Activated CD4-positive, CD25-positive, alpha-beta regulatory T cell treated with anti-CD3 and anti-CD28 coated beads, Interleukin-2, amount 50 U/mL, for 16 hours (primary cell): ENCODE measurements around the gene SLC26A11.
A peak's percentile ranks its signal among the peaks of the same experiment; 100 is the strongest.

Experiments
- DNase-seq: peaks from one replicate; pipeline ENCODE4 v3.0.0-alpha.2; 2020; ENCODE audit warnings: low read depth, low spot score

Gene SLC26A11

DNA sequence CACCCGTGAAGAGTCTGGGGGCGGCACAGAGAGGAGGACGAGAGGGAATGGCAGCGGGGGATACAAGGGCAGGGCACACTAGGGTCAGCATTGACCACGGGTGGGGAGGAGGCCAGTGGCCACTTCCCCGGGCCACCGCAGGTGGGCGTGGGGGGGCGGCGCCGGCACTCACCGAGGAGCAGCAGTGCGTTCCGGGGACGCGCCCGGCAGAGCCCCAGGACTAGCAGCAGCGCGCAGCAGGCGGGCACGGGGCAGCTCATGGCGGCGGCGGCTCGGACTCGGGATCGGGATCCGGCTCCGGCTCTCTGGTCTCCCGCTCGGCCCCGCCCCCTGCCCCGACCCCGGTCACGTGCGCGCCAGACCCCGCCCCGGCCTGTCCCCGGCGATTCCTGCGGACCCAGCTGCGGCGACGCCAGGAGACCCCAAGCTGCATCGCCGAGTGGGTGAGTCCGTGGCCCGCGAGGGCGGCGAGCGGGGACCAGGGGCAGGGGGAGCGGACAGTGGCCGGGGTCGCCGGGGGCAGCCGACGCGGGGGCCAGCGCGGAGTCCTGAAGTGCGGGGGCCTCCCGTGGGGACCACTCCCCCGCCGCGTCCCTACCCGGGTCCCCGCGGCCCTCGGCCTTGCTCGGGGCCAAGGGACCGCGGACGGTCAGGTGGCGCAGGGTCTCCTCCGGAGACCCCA is at the start of gene SLC26A11, which contains the start of gene SGSH:
Gene SLC26A11, plus strand, starts transcription at position 374 of the 682 bp plus-strand sequence. CDS start 1,134 bp downstream, outside the sequence.
Gene SGSH, minus strand, starts transcription at position 280 of the 682 bp plus-strand sequence. Its CDS starts 20 bp downstream, at position 260.
- peak; percentile 18 for DNase-seq

DNA sequence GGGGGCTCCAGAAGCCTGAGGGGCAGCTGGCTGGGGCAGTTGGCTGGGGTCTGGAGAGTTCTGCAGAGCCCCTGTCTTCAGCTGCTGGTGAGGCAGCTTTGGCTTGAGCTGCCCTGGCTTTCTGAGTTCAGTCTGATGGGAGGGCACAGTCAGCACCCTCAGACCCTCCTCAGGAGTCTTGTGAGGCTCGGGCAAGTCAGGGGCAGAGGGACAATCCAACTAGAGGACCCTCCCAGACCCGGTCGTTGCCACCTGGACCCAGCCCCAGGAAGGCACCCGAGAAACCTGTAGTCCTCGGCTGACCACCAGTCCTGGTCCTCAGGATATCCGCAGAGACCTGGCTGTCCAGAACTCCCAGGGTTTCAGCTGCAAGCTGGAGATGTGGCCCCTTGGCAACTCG is 48.5 kb upstream of the SLC26A11 start:
- DNase-seq = no peak

- no peak for DNase-seq
Measured at GRCh38 chr17:80173126-80173525, 47.1 kb upstream of the SLC26A11 start.

DNA sequence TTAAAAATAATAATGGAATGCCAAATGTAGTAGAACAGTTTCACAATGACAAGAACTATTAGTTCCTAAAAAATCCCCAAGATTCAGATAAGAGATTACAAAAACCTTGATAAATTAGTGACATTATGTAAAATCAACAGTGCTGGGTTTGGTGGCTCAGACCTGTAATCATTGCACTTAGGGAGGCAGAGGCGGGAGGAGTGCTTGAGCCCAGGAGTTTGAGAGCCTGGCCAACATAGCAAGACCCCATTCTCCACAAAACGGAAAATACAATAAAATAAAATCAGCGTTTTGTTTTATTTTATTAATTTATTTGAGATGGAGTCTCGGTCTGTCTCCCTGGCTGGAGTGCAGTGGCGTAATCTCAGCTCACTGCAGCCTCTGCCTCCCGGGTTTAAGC is 46.3 kb upstream of the SLC26A11 start:
- DNase-seq = no peak

GRCh38 chr17:80176757-80177156 is 43.5 kb upstream of the SLC26A11 start:
- DNase-seq = no peak

GRCh38 chr17:80177986-80178595 is 42.1 kb upstream of the SLC26A11 start:
- no peak for DNase-seq

GRCh38 chr17:80180192-80180591 is 40.0 kb upstream of the SLC26A11 start:
- DNase-seq = no peak

GRCh38 chr17:80181431-80181830 is 38.8 kb upstream of the SLC26A11 start:
- no peak for DNase-seq

GRCh38 chr17:80182118-80182844 is 37.9 kb upstream of the SLC26A11 start:
- no peak for DNase-seq

DNA sequence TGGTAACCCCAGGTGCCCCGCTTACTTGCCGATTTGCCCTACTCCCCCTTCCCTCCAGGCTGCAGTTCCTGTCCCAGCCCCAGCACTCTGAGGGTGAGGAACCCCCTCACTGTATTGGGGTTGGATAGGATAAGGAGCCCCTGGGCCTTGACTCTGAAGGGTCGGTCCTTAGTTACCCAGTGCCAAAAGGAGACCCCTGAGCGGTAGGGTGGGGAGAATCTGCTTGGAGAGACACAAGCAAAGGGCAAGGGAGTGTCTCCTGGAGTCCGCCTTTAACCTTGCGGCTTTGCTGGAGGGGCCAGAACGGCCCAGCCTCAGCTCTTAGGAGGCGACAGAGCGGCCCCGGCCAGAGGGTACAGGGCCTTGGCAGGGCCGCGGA is 37.4 kb upstream of the SLC26A11 start:
- no peak for DNase-seq

DNA sequence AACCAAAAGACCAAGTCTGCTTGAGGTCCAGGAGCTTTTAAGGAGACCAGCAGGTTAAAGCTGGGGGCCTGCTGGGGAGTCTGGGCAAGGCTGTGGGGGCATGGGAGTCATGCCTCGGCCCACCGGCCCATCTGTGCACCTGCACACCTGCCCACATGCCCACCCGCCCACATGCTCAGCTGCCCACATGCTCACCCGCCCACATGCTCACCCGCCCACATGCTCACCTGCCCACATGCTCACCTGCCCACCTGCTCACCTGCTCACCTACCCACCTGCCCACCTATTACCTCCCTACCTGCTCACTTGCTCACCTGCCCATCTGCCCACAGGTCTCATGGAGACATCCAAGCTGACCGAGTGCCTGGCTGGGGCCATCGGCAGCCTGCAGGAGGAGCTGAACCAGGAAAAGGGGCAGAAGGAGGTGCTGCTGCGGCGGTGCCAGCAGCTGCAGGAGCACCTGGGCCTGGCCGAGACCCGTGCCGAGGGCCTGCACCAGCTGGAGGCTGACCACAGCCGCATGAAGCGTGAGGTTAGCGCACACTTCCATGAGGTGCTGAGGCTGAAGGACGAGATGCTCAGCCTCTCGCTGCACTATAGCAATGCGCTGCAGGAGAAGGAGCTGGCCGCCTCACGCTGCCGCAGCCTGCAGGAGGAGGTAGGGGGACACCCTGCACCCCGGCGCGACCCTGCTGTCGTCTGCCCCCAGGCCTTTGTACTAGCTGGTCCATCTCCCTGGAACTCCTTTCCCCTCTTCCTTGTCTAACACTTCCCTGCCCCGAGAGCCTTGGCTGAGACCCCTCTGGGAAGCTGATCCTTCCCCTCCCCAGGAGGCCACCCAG is 36.4 kb upstream of the SLC26A11 start:
- DNase-seq = no peak

DNA sequence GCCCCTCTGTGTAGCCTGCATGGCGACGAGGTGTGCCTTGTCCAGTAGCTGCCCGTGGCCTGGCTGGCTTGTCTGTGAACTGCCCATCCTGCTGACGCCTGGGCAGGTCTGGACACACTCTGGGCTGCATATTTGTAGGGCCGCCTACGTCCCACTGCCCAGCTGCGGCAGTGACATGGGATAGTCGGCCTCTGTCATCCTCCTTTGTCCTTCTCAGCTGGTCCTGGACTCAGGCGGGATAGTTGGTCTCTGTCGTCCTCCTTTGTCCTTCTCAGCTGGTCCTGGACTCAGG is 35.9 kb upstream of the SLC26A11 start:
- no peak for DNase-seq

GRCh38 chr17:80185968-80186367 is 34.3 kb upstream of the SLC26A11 start:
- no peak for DNase-seq

DNA sequence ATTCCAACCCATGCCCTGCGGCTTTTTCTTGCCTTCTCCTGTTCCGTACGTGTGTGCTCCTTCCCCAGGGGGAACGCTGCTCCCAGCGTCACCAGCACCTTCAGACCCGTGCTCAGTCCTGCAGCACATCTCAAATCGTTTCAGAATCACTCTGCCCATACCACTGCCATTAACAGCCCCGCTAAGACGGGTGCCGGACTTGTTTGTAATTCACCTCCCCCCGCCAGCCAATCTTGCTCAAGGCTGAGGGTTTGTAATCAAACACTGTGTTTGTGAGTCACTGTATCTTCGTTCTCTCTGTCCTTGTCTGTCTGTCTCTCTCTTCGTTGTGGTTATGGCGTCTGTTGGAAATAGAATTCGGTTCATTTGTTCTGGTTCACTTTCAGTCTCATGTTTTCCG is 33.1 kb upstream of the SLC26A11 start:
- DNase-seq = no peak

GRCh38 chr17:80187515-80187941 is 32.7 kb upstream of the SLC26A11 start:
- no peak for DNase-seq

- DNase-seq = no peak
Measured at GRCh38 chr17:80189611-80190010, 30.6 kb upstream of the SLC26A11 start.

GRCh38 chr17:80190716-80191115 is 29.5 kb upstream of the SLC26A11 start:
- DNase-seq = no peak

GRCh38 chr17:80191192-80191591 is 29.0 kb upstream of the SLC26A11 start:
- no peak for DNase-seq

DNA sequence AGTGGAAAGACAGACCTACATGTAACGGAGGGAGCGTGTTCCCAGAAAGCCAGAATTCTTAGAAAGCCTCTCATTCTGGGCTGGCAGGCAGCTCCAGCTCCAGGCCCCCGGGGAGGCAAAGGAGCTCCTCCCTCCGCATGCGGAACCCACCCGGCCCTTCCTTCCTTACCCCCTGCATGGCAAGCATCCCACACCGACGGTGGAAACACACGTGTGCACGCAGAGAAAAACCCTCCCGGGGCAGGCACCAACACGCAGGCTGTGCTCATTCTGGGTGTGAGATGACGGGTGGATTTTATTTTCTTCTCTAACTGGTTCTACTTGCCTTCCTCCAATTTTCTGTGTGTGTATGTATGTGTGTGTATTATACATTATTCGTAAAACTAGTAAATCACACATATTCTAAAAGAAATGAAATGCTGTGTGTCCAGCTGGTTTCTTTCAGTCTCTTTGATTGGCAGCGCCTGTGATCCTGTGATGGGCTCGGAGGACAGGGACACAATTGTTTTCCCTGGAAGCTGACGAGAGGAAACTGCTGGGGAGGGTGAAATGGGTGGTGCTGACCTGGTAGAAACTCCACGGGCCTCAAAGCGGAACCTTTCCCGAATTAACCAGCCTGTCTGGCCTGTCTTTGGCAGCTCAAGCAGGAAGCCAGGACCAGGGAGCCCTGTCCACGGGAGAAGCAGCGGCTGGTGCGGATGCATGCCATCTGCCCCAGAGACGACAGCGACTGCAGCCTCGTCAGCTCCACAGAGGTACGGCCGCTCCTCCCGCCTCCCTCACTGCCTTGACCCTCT is 28.2 kb upstream of the SLC26A11 start:
- no peak for DNase-seq

- DNase-seq = no peak
Measured at GRCh38 chr17:80195141-80195540, 25.1 kb upstream of the SLC26A11 start.
